K562 (cell line): ENCODE data around the gene SLBP. TPM values are rescaled to one million over a fixed set of nuclear protein-coding genes. Genes with fewer than 3 reads are reported as not detected.

Experiments
- FIP1L1 ChIP-seq: fragments of 200-400 bp; formaldehyde crosslinking; IDR thresholded peaks from 2 replicates; pipeline ENCODE4 v1.6.1; 2018; ENCODE audit warnings: mild to moderate bottlenecking, low read depth, low read length; ENCODE audit not compliant: poor library complexity, severe bottlenecking
- KDM4B ChIP-seq, 2 experiments: fragments of 450-650 bp in 1 of 2; sonication (generic) in 1 of 2; IDR thresholded peaks; 2 replicates each; pipeline ENCODE4 v1.6.1; 2016 to 2017; ENCODE audit warnings: borderline replicate concordance in 2 of 2, antibody characterized with exemption in 1 of 2, low read depth in 1 of 2, mild to moderate bottlenecking in 1 of 2
- KDM5B ChIP-seq: fragments of 200-600 bp; sonication (generic); IDR thresholded peaks from 2 replicates; pipeline ENCODE4 v1.6.1; 2012; ENCODE audit warnings: low read depth, mild to moderate bottlenecking, moderate library complexity, low read length, control low read depth, inconsistent platforms; ENCODE audit not compliant: insufficient replicate concordance
- LARP7 ChIP-seq: fragments of 450-650 bp; IDR thresholded peaks from 2 replicates; pipeline ENCODE4 v1.6.1; 2016
- MAX ChIP-seq: sonication (generic); formaldehyde crosslinking; IDR thresholded peaks from 2 replicates; pipeline ENCODE4 v1.9.0; 2022; ENCODE audit warnings: mild to moderate bottlenecking, missing genetic modification reagents
- MXI1 ChIP-seq: IDR thresholded peaks from 2 replicates; pipeline ENCODE4 v1.6.1; 2011; ENCODE audit warnings: low read depth, mild to moderate bottlenecking, improper control_type of control experiment, low read length
- PHF20 ChIP-seq: fragments of 450-650 bp; IDR thresholded peaks from 2 replicates; pipeline ENCODE4 v1.6.1; 2018; ENCODE audit not compliant: partially characterized antibody
- PREB ChIP-seq: sonication (generic); formaldehyde crosslinking; IDR thresholded peaks from 2 replicates; pipeline ENCODE4 v1.8.1; 2023; ENCODE audit warnings: mild to moderate bottlenecking, missing genetic modification reagents
- SP1 ChIP-seq: sonication (generic); formaldehyde crosslinking; IDR thresholded peaks from 2 replicates; pipeline ENCODE4 v1.8.1; 2022; ENCODE audit warnings: mild to moderate bottlenecking, missing genetic modification reagents
- SRSF9 ChIP-seq: fragments of 200-400 bp; formaldehyde crosslinking; IDR thresholded peaks from 2 replicates; pipeline ENCODE4 v1.6.1; 2017; ENCODE audit warnings: low read depth, low read length, borderline replicate concordance
- ZNF263 ChIP-seq: sonication (generic); formaldehyde crosslinking; IDR thresholded peaks from 2 replicates; pipeline ENCODE4 v1.8.0; 2022; ENCODE audit warnings: mild to moderate bottlenecking, missing genetic modification reagents, borderline replicate concordance
- polyA plus RNA-seq, 8 experiments: library from polyadenylated mRNA; depleted of rRNA in 4 of 8; stranded (reverse) in 5 of 8; unstranded in 3 of 8; fragments of >200 nt; fragmentation: Nextera tagmentation in 2 of 8; fragmentation: Illumina TruSeq in 1 of 8; extraction: Ambion mirVana in 2 of 8; extraction: Trizol in 1 of 8; gene quantifications; 2 replicates each; pipeline versions ENCODE4 v1.2.1 to v1.2.3, GENCODE V29; 2011 to 2014; ENCODE audit warnings: inconsistent platforms in 1 of 8, missing spikeins in 1 of 8
- total RNA-seq, 7 experiments: library from RNA; depleted of rRNA in 6 of 7; stranded (reverse); fragments of >200 nt in 6 of 7; fragmentation: Illumina TruSeq in 2 of 7; extraction: Trizol in 2 of 7; gene quantifications; 2 replicates each; pipeline versions ENCODE4 v1.2.1 to v1.2.3, GENCODE V29; 2011 to 2021; ENCODE audit warnings: low replicate concordance in 1 of 7
- TF ChIP-seq, protein P1 (sequence below): fragments of 250-450 bp; sonication (Bioruptor Pico); IDR thresholded peaks from 2 replicates; pipeline ENCODE4 v1.4.0; 2020; ENCODE audit warnings: mild to moderate bottlenecking, moderate library complexity

The SLBP gene
- total and polyA plus RNA-seq, 9 of the 15 experiments (the other 6 are each of a cell fraction or from before 2014, with no cell fraction given): 49.4 to 221 (median 162) TPM

DNA sequence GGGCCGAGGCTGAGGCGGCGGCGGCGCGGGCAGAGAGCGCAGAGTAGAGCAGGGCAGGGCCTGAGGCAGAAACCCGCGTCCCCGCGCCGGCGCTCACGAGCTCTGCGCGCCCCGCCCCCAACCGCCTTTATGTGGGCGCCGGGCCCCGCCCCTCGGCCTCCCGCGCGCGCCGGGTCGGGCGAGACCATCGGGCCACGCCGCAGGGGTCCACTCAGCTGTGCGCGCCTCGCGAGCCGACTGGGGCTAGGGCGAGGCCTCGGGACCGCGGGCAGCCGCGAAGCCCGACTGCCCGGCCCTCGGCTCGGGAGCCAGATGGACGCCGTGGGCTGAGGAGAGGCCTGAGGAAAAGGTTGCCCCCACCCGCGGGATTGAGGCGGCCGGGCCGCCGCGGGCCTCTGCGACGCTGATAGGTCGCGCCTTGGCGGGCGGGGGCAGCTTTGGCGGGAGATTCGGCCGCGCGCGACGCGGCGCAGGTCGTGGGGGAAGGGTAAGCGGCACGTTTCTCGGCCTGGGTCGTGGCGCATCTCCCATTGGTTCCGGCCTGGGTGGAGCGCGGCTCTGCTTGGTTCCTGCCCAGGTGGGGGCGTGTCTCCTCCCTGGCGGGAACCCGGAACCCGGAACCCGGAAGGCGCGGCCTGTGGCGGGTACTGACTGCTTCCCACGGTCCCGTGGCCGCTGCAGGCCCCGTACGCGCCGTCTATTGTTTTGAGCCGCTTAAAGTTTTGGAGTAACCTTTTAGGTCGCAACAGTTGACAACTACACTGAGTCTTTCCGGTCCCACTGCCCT is at the start of gene SLBP (continued):
- TF ChIP-seq, protein P1, sequence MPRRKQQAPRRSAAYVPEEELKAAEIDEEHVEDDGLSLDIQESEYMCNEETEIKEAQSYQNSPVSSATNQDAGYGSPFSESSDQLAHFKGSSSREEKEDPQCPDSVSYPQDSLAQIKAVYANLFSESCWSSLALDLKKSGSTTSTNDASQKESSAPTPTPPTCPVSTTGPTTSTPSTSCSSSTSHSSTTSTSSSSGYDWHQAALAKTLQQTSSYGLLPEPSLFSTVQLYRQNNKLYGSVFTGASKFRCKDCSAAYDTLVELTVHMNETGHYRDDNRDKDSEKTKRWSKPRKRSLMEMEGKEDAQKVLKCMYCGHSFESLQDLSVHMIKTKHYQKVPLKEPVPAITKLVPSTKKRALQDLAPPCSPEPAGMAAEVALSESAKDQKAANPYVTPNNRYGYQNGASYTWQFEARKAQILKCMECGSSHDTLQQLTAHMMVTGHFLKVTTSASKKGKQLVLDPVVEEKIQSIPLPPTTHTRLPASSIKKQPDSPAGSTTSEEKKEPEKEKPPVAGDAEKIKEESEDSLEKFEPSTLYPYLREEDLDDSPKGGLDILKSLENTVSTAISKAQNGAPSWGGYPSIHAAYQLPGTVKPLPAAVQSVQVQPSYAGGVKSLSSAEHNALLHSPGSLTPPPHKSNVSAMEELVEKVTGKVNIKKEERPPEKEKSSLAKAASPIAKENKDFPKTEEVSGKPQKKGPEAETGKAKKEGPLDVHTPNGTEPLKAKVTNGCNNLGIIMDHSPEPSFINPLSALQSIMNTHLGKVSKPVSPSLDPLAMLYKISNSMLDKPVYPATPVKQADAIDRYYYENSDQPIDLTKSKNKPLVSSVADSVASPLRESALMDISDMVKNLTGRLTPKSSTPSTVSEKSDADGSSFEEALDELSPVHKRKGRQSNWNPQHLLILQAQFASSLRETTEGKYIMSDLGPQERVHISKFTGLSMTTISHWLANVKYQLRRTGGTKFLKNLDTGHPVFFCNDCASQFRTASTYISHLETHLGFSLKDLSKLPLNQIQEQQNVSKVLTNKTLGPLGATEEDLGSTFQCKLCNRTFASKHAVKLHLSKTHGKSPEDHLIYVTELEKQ (CRISPR knock-in tag): no peak
- TF ChIP-seq FIP1L1 (peak; percentile 92), KDM4B (IDR thresholded peaks at IDR 0.05; ENCODE audit: borderline replicate concordance in 2 of 2, low read depth in 1 of 2) (peak in 1 of 2 experiments; percentile 68; a peak in 1 of 4 replicates), PREB (CRISPR knock-in tag) (0 out of 2 replicates have a peak, but pooled peaks have one; percentile 86), SP1 (peak; percentile 97), LARP7 (no peak), ZNF263 (CRISPR knock-in tag) (peak; percentile 58), MXI1 (peak; percentile 67; the same call in 1 of the 2 replicates), SRSF9 (no peak), MAX (CRISPR knock-in tag) (peak; percentile 96), KDM5B (no peak), PHF20 (peak; percentile 96)
